ENCODE measurements around the gene APOBEC3G.

The APOBEC3G gene

DNA sequence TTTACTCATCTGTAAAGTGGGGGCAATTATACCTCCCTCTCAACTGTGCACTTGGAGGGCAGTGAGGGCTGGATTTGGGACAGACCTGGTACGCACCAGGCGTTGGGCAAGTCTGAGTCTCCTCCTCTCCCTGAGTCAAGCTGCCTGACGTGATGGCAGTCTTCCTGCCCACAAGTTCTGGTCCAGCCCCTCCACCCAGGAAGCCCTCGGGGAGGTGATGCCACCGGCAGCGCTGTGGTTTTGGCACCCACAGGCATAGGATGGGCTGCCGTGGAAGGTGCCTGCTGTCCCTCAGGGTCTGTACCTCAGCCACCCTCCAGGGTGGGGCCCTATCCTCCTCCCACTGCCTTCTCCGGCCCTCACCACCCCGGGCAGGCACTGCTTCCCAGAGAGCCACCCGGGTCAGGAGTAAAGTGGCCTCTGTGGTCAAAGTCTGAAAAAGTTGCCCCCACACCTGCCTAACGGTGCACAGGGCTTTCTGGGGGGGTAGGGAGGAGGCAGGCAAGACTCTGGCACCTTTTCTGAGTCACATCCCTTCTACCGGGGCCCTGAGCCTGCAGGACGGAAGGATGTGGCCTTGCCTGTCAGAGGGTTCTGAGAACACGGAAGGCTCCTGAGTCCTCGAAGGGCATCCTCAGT is 13.5 kb downstream of the APOBEC3G start:
- no peak overlapping the region for H3K4me3 ChIP-seq (ENCODE audit: low read depth, low read length)

DNA sequence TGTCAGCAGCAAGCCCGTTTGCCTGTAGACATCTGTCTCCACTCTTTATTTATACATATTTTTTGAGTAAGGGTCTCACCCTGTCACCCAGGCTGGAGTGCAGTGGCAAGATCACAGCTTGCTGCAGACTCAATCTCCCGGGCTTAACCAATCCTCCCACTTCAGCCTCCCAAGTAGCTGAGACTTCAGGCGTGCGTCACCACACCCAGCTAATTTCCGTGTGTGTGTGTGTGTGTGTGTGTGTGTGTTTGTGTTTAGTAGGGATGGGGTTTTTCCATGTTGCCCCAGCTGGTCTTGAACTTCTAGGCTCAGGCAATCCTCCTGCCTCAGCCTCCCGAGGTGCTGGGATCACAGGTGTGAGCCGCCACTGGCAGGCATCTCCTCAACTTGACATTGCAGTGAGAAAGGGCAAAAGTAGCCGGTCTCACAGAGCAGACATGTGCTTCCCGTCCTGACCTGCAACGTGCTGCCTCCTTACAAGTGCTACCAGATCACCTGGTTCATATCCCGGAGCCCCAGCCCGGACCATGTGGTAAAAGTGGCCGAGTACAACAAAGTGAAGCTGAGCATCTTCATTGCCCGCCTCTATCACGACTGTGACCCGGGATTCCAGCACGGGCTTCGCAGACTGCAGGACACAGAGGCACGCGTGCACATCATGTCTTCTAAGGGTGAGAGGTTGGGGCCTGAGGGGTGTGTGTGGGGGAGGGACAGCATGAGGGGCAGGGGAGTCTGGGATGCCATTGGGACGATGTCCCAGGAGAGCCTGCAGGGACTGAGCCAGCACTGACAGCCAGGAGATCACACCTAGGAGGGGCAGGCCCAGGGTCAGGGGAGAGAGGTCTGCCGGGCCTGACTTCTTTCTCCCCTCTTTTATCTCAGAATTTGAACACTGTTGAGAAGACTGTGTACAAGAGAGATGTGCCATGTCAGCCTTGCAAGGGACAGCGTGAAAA is 14.3 kb downstream of the APOBEC3G start:
- H3K4me3 ChIP-seq (ENCODE audit: low read depth, low read length): no peak overlapping the region

DNA sequence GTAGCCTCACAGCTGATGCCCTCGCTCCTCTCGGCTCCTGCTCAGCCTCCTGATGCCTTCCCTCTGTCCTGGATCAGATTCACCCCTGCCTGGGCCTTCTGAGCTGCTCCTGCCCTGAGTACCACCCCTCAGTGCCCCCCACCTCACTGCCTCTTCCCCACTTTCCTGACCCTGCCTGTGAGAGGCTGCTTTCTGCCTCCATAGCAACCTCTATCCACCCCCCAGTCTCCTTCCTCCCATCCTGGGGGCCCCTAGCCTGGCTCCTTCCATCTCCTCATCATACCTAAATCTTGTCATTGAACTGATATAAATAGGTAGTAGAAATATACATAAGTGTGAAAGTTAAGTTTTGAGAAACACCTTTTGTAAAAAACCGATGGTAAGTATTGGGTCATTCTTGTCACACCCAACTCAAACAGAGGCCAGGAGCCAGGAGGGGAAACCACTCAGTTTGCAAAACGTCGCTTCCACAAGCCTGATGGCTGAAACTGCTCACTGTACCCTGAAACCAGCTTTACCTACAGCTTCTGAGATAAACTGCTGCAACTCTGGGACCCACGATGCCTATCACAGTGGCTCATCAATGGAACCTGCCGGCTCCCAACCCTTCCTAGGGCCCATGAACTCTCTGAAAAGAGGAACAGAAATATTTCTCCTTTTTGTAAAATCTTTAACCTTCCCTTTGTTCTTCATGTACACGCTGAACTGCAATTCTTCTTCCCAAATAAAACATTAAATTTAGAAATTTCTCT is 15.2 kb downstream of the APOBEC3G start:
- no peak overlapping the region for H3K4me3 ChIP-seq (ENCODE audit: low read depth, low read length)

DNA sequence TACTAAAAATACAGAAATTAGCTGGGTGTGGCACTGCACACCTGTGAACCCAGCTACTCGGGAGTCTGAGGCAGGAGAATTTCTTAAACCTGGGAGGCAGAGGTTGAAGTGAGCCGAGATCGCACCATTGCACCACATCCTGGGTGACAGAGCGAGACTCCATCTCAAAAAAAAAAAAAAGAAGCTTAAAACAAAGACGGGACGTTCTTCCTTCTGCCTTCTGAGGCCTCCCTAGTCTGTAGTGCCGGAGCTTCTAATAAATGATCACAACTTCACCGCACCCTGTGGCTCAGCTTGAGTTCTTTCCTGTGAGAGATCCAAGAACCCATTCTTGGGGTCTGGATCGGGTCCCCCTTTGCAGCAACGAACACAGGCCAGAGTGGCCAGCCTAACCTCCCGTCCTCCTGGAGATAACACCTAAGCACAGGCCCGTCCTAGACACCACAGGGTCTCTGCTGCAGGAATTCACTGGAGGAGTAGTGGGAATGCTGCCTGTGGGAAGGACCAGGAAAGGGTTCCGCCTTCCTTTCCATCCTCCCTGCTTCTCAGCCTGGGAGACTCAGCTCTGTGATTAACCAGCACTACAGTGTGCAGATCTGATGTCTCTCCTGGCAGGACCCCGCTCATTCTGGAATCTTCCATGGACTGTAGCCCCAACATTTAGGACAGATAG is 17.8 kb downstream of the APOBEC3G start:
- no peak overlapping the region for H3K4me3 ChIP-seq (ENCODE audit: low read depth, low read length)

DNA sequence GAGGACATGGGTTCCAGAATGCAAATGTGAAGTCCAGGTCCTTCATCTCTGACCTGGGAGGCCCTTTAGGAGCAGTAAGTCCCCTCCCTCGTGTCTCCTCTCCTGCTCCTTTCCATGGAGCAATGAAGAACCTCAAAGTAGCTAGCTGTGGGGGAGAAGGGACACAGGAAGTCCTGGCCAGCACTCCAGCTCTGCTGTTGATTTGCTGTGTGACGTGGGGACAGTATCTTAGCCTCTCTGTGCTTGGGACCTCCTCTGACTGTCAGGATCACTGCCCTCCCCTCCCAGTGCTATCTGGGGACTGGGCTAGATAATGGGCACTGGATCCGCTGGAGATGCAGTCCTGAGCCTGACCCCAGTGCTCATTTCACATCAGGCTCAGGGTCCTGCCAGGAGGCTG is 18.9 kb downstream of the APOBEC3G start:
- no peak overlapping the region for H3K4me3 ChIP-seq (ENCODE audit: low read depth, low read length)

DNA sequence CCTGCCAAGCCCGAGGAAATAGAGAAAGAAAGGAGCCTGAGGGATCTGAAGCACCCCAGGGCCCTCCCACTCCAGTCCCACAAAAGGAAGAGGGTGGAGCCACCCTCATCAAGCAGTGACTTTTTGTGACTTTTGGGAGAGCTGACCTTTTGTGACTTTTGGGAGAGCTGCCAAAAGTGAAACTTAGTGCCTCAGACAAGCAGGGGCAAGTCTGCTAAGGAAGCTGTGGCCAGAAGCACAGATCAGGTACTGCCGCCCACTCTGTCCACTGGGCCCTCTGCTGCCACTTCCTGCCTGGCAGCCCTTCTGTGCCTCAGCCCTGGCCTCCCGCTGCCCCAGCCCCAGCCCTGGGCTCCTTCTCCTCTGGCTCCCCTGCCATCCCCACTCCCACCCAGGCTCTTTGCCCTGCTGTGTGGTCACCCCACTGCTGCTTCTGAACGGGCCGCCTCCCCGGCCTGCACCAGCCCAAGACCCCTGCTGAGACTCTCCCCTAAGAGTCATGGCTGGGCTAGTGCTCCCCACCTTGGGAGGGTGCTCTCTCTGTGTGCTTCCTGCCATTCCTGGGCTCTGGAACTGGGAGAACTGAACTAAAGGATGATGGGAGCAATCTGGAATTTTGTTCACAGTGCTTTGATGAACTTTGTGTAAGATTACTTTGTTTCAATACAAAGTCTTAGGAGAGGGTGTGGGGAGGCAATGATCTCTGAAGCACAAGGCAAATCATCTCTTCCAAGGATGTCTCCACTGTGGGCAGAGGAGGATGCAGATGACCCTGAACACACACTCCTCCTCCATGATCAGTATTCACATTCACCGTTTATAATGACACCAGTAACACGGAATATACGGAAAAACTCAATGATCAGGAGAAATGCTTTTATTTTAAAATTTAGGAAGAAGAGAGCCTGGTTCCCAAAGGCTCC is 20.3 kb downstream of the APOBEC3G start, which contains the start of gene APOBEC3H:
Gene APOBEC3H (plus strand): TSS at position 147 of the 923 bp plus-strand sequence. CDS start 3,035 bp downstream, outside the sequence.
- no peak within 1 kb of the TSS for H3K4me3 ChIP-seq (ENCODE audit: low read depth, low read length)

DNA sequence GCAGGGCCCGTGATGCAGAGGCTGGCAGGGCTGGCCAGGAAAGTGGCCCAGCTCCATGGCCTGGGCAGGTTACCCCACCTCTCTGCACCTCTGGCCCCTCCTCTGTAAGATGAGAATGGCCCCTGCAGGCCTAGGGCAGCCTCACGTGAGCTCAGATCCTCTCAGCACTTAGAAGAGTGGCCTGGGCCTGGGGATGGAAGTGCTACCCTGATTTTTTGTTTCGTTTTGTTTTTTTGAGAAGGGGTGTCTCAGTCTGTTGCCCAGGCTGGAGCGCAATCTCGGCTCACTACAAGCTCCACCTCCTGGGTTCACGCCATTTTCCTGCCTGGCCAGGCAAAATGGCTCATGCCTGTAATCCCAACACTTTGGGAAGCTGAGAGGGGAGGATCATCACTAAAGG is 21.0 kb downstream of the APOBEC3G start:
- no peak overlapping the region for H3K4me3 ChIP-seq (ENCODE audit: low read depth, low read length)

DNA sequence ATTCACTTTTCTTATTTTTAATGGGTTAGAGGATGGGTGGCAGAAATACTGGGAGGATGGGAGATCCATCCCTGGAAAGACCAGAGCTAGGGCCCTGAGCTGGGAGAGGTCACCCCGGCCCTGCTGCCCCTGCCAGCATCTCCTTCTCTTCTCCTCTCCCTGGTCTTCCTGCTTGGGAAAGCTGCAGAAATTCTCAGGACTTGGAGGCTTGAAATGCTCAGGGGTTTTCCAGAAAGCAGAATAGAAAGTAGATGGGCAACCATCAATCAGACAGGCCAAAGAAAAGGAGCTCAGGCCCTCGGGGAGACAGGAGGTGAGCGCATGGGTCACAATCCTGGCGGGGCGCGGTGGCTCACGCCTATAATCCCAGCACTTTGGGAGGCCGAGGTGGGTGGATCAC is 21.5 kb downstream of the APOBEC3G start:
- H3K4me3 ChIP-seq (ENCODE audit: low read depth, low read length): no peak overlapping the region

DNA sequence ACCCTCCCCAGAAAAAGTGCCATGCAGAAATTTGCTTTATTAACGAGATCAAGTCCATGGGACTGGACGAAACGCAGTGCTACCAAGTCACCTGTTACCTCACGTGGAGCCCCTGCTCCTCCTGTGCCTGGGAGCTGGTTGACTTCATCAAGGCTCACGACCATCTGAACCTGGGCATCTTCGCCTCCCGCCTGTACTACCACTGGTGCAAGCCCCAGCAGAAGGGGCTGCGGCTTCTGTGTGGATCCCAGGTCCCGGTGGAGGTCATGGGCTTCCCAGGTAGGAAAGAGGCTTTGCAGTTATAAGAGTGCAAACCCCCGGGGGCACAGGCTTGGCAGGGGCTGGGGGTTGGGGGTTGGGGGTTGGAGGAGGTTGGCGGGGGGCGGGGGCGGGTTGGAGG is 24.2 kb downstream of the APOBEC3G start:
- H3K4me3 ChIP-seq (ENCODE audit: low read depth, low read length): no peak overlapping the region

DNA sequence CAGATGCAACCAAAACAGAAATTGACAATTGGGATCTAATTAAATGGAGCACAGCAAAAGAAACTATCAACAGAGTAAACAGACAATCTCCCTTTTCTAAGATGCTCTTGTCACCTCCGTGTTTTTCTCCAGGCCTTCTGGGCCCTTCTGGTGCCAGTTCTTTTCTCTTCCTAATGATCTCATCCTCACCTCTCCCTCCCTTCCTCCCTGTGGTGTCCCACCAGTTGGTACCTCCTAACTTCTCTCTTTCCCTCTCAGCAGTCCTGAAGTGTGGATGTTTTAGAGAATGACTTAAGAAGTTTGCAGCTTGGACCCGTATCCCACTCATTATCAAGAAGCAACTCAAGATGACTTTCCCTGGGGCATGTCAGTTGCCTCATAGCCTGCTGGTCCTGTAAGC is 26.4 kb downstream of the APOBEC3G start:
- H3K4me3 ChIP-seq (ENCODE audit: low read depth, low read length): no peak overlapping the region

DNA sequence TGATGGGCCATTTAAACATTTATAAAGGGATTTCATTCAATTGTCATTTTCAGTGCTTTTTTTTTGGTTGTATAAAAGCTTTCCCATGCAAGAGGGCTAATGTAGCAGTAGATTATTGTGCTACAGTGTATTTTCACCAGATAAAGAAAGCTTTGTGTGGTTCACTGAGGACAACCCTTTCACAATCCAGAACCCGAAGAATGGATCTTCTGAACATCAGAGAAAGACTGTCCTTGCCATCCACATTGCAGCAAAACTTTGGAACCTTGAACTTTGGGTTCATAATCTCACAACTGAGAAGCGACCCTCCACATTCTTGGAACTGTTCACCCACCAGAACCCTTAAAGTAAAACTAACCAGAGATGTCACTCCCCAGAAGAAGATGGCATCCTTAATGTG is 29.3 kb downstream of the APOBEC3G start:
- no peak overlapping the region for H3K4me3 ChIP-seq (ENCODE audit: low read depth, low read length)

DNA sequence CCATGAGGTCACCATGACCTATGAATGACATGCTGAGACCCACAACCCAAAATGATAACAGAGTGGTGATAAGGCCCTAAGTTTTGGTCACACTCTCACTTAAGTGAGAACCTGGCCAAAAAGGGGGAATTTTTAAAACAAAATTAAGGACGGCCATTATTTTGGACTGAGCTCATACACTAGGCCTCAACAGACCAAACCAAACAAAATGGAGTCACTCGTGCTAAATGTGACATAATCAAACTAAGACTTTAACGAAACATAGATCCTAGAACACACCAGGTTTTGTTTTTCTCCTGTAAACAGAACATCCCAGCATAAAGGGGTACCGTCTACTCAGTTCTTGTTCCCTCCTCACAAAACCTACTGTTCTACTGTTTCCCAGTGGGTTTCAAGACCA is 31.4 kb downstream of the APOBEC3G start:
- no peak overlapping the region for H3K4me3 ChIP-seq (ENCODE audit: low read depth, low read length)

DNA sequence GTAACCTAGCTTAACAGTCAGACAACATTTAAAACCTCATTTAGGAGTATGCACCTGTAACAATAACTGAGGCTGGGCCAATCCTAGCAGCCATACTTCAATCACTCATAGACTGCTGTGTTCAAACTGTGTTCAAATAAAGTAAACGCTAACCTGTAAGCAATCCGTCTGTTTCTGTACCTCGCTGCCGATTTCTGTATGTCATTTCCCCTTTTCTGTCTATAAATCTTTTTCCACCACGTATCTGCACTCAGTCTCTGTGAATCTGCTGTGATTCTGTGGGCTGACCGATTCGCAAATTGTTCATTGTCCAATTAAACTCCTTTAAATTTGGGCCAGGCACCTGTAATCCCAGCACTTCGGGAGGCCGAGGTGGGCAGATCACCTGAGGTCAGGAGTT is 32.3 kb downstream of the APOBEC3G start:
- no peak overlapping the region for H3K4me3 ChIP-seq (ENCODE audit: low read depth, low read length)

DNA sequence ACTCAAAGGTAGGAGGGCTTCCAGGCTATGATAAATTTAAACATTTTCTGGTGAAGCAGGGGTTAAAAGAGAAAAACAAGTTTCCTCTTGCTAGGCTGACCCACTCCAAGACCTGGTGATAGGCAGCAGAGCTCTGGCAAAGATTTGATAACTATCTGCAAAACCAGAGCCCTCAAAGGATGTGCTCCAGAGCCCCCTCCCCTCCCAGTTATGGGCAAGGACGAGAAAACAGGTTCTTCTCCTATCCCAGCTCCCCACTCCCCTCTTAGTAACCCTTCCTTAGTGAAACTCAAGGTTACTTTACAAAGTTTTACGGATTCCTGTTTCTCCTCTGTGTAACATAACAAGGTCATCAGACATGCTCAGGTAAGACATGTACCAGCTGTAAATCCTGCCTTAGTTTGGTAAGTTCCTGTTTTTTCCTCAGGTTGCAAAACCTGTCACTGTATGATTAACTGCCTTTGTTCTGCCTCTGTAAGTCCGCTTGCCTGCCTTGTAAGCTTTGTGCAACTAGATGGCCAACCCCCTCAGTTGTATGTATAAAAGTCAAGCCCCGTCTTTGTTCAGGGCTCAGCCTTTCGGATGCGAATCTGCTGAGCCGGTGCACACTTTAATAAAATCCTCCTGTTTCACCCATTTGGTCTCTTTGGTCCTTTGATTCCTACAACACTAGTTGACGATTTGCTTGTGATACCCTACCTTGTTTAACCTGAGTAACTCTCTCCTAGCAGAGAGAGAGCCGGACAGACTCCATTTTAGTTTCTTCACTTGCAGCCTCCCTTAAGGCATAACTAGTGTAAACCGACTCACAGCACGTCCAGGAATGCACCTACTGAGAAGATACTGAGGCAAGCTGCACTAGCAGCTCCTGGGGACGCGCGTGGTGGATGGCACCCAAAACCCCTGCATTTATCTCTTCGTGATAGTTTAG is 33.8 kb downstream of the APOBEC3G start:
- H3K4me3 ChIP-seq (ENCODE audit: low read depth, low read length): no peak overlapping the region

DNA sequence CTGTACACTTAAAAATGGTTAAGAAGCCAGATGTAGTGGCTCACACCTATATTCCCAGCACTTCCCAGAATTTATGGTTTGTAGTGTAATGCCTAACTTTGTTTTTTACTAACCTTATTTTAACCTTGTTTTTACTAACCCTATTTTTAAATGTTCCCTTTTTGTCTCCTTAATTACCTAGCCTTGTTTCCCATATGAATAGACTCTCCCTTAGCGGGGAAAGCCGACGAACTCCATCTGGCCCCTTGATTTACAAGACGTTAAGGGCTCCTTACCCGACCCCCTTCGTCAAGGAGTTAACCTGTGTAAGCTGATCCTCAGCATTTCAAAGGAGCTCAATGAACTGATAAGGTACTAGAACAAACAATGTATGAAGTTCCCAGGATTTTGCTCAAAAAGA is 37.0 kb downstream of the APOBEC3G start:
- H3K4me3 ChIP-seq (ENCODE audit: low read depth, low read length): no peak overlapping the region

DNA sequence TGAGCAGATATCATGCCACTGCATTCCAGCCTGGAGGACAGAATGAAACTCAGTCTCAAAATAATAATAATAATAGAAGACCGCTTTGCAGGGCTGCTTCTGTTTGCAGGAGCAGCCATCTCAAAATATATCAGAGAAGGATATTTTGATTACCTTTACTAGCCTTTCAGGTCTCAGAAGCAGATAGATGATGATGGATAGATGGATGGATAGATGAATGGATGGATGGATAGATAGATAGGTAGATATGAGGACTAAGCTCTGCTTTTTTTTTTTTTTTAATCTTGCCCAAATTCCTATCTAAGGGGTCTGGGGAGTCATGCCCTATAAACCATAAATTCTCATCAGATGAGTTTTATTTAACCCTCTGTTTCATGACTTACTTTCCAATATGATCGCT is 38.5 kb downstream of the APOBEC3G start:
- no peak overlapping the region for H3K4me3 ChIP-seq (ENCODE audit: low read depth, low read length)

DNA sequence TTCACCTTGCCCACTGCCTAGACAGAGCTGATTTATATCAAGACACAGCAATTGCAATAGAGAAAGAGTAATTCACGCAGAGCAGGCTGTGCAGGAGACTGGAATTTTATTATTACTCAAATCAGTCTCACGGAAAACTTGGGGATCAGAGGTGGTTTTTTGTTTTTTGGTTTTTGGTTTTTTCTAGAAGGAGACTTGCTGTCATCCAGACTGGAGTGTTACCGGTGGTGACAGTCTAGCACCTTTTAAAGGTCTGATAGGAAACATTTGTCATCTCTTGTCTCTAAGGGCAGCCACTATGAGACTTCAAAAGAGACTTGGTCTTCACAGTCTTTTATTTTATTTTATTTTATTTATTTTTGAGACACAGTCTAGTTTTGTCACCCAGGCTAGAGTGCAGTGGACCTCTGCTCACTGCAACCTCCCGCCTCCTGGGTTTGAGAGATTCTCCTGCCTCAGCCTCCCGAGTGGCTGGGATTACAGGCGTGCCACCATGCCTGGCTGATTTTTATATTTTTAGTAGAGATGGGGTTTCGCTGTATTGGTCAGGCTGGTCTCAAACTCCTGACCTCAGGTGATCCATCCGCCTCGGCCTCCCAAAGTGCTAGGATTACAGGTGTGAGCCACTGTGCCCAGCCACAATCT is 39.0 kb downstream of the APOBEC3G start:
- H3K4me3 ChIP-seq (ENCODE audit: low read depth, low read length): no peak overlapping the region

DNA sequence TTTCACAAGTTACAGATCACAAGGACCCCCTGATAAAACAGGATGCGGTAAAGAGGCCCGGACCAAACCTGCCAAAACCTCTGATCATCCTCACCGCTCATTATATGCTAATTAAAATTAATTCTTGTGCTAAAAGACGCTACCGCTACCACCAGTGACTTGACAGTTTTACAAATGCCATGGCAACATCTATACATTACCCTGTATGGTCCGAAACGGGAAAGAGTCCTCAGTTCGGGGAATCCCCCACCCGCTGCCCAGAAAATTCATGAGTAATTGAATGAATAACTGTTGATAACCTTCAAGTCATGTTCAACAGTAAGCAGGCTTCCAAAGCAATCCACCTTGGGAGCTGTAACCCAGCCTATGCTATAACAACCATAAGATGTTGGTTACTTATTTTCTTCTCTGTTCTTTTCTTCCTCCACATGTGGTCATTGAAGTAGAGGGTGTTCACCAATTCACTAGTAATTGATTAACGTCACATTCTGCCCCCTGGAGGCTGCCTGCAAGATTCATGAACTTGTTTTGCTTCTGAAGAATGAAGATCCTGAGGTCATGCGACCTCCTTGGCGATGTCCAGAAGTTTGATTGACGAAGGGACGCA is 40.6 kb downstream of the APOBEC3G start:
- no peak overlapping the region for H3K4me3 ChIP-seq (ENCODE audit: low read depth, low read length)
